Right atrium auricular region (tissue), 2 donors: ENCODE results near the gene PCDHB13. TPM values are rescaled to one million over a fixed set of nuclear protein-coding genes. Genes with fewer than 3 reads are reported as not detected.
"Not testable (repeated sequence)": the region's sequence is repeated elsewhere in the genome, so short reads cannot be mapped to it uniquely, and the experiment has no call there.

Experiments used
- DNase-seq: peaks from one replicate; pipeline ENCODE4 v3.0.0-alpha.2; 2019; ENCODE audit warnings: low spot score
- H3K27ac ChIP-seq, 2 donors: fragments of 200-600 bp; sonication (generic); 1 replicate in 1 of 2; 2 replicates in 1 of 2; pipeline ENCODE4 v1.5.1; 2016 to 2019
- H3K27me3 ChIP-seq, 2 donors: fragments of 200-600 bp; sonication (generic); one replicate each; pipeline versions ENCODE4 v1.5.1 to v1.6.0; 2017 to 2019
- H3K36me3 ChIP-seq: fragments of 200-600 bp; sonication (generic); one replicate; pipeline ENCODE4 v1.5.1; 2016
- H3K4me1 ChIP-seq, 2 donors: fragments of 200-600 bp; sonication (generic); one replicate each; pipeline versions ENCODE4 v1.5.1 to v1.6.0; 2017 to 2019
- H3K4me3 ChIP-seq, 2 donors: fragments of 200-600 bp; sonication (generic); 1 replicate in 1 of 2; 2 replicates in 1 of 2; pipeline ENCODE4 v1.5.1; 2017 to 2019; ENCODE audit warnings: mild to moderate bottlenecking in 1 of 2, moderate library complexity in 1 of 2
- H3K9me3 ChIP-seq, 2 donors: fragments of 200-600 bp; sonication (generic); one replicate each; pipeline ENCODE4 v1.5.1; 2019
- total RNA-seq, 2 donors: library from RNA; depleted of rRNA; stranded (reverse); fragments of >200 nt; gene quantifications; one replicate each; pipeline ENCODE4 v1.1.0, GENCODE V29; 2016
- TF ChIP-seq, protein P1 (sequence below), 2 donors: fragments of 200-600 bp; sonication (generic); IDR thresholded peaks; one replicate each; pipeline ENCODE4 v1.5.1; 2019; ENCODE audit warnings: antibody characterized with exemption in 2 of 2

The PCDHB13 gene
- total RNA-seq, 2 donors from 2014 or later, result 4.2 to 5.0 TPM

- Histone ChIP-seq H3K27me3 (no peaks in the 10 kb centered on the region), H3K4me1 (no peaks in the 10 kb centered on the region), H3K4me3 (peak within 1 kb of the TSS; percentile 26 to 33), H3K36me3 (no peaks in the 10 kb centered on the region), H3K9me3 (peaks cover 36 to 100% of the 10 kb centered on the region in 2 donors), H3K27ac (no peak within 1 kb of the TSS)
- no peak for DNase-seq
- TF ChIP-seq, protein P1, sequence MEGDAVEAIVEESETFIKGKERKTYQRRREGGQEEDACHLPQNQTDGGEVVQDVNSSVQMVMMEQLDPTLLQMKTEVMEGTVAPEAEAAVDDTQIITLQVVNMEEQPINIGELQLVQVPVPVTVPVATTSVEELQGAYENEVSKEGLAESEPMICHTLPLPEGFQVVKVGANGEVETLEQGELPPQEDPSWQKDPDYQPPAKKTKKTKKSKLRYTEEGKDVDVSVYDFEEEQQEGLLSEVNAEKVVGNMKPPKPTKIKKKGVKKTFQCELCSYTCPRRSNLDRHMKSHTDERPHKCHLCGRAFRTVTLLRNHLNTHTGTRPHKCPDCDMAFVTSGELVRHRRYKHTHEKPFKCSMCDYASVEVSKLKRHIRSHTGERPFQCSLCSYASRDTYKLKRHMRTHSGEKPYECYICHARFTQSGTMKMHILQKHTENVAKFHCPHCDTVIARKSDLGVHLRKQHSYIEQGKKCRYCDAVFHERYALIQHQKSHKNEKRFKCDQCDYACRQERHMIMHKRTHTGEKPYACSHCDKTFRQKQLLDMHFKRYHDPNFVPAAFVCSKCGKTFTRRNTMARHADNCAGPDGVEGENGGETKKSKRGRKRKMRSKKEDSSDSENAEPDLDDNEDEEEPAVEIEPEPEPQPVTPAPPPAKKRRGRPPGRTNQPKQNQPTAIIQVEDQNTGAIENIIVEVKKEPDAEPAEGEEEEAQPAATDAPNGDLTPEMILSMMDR (IDR thresholded peaks at IDR 0.05), result peak in 1 of 2 donors; percentile 54
These were observed 31.6 kb downstream of the PCDHB13 start, which contains the start of gene PCDHB15 for GRCh38 chr5:141245250-141245717. Gene PCDHB15 (plus strand): TSS chr5:141245395. CDS start chr5:141245579, 184 bp downstream.

DNA sequence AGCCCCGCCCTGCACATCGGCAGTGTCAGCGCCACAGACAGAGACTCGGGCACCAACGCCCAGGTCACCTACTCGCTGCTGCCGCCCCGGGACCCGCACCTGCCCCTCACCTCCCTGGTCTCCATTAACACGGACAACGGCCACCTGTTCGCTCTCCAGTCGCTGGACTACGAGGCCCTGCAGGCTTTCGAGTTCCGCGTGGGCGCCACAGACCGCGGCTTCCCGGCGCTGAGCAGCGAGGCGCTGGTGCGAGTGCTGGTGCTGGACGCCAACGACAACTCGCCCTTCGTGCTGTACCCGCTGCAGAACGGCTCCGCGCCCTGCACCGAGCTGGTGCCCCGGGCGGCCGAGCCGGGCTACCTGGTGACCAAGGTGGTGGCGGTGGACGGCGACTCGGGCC, 33.3 kb downstream of the PCDHB13 start:
- H3K4me3 ChIP-seq, H3K36me3 ChIP-seq, DNase-seq, H3K27me3 ChIP-seq, H3K27ac ChIP-seq, H3K4me1 ChIP-seq: not testable (repeated sequence)
- H3K9me3 ChIP-seq, result peaks cover 42 to 100% of the 10 kb centered on the region in 2 donors

DNA sequence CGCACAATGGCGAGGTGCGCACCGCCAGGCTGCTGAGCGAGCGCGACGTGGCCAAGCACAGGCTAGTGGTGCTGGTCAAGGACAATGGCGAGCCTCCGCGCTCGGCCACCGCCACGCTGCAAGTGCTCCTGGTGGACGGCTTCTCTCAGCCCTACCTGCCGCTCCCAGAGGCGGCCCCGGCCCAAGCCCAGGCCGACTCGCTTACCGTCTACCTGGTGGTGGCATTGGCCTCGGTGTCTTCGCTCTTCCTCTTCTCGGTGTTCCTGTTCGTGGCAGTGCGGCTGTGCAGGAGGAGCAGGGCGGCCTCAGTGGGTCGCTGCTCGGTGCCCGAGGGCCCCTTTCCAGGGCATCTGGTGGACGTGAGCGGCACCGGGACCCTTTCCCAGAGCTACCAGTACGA, 33.7 kb downstream of the PCDHB13 start:
- H3K9me3 ChIP-seq, result peaks cover 44 to 100% of the 10 kb centered on the region in 2 donors
- H3K4me1 ChIP-seq, H3K4me3 ChIP-seq, DNase-seq, H3K36me3 ChIP-seq, H3K27ac ChIP-seq, H3K27me3 ChIP-seq: not testable (repeated sequence)

- Histone ChIP-seq H3K9me3 (peaks cover 38 to 100% of the 10 kb centered on the region in 2 donors), H3K27me3 (no peaks in the 10 kb centered on the region), H3K27ac (no peak overlapping the region), H3K4me1 (no peaks in the 10 kb centered on the region), H3K36me3 (no peaks in the 10 kb centered on the region), H3K4me3 (no peak overlapping the region)
- TF ChIP-seq, protein P1 (IDR thresholded peaks at IDR 0.05), result no peak
- no peak for DNase-seq
These were observed 36.9 kb downstream of the PCDHB13 start for GRCh38 chr5:141250576-141250975.

- H3K36me3 ChIP-seq, result no peaks in the 10 kb centered on the region
These were observed 44.7 kb downstream of the PCDHB13 start for GRCh38 chr5:141258464-141258863.

GRCh38 chr5:141258948-141259347, 45.2 kb downstream of the PCDHB13 start:
- H3K27ac ChIP-seq, result no peak overlapping the region
- DNase-seq, result no peak
- TF ChIP-seq, protein P1 (IDR thresholded peaks at IDR 0.05), result no peak
- H3K4me3 ChIP-seq, result no peak overlapping the region
- H3K27me3 ChIP-seq, result no peaks in the 10 kb centered on the region
- peaks cover 57 to 100% of the 10 kb centered on the region in 2 donors for H3K9me3 ChIP-seq
- no peaks in the 10 kb centered on the region for H3K4me1 ChIP-seq
- no peaks in the 10 kb centered on the region for H3K36me3 ChIP-seq

More at GRCh38 chr5:141258464-141258863, 44.7 kb downstream of the PCDHB13 start:
- Histone ChIP-seq H3K9me3 (peaks cover 52 to 100% of the 10 kb centered on the region in 2 donors), H3K27ac (no peak overlapping the region), H3K4me3 (no peak overlapping the region), H3K27me3 (no peaks in the 10 kb centered on the region), H3K4me1 (no peaks in the 10 kb centered on the region)
- TF ChIP-seq, protein P1 (IDR thresholded peaks at IDR 0.05), result no peak
- no peak for DNase-seq
